UCSD-AML1 (cell line): ENCODE measurements around the gene FNDC1.
"Not testable (repeated sequence)": the region's sequence is repeated elsewhere in the genome, so short reads cannot be mapped to it uniquely, and the experiment has no call there.

ENCODE experiments used
- DNase-seq: peaks from one replicate; lab custom pipeline; 2025; ENCODE audit not compliant: unreplicated experiment; lab: John Stamatoyannopoulos, UW

FNDC1 gene

GRCh38 chr6:159255434-159255951 is 86.3 kb downstream of the FNDC1 start:
- DNase-seq: no peak

DNA sequence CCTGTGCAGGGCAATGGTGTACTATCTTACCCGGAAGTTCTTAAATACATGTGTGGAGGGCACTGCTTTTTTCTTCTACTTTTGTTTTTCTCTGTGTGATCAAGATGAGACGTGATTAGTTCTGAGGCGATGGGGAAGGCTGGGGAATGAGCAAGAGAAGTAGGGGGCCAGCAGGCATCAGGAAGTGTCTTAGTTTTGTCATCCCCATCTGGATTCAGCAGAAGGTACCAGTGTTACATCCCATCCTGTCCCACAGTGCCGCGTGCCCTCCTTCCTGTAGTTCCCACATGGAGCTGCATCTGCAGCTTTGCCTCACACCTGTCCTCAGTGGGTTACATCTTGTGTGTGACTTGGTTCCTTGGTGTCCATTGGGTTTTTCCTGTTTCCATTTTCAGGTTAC is 86.9 kb downstream of the FNDC1 start:
- DNase-seq: no peak

DNA sequence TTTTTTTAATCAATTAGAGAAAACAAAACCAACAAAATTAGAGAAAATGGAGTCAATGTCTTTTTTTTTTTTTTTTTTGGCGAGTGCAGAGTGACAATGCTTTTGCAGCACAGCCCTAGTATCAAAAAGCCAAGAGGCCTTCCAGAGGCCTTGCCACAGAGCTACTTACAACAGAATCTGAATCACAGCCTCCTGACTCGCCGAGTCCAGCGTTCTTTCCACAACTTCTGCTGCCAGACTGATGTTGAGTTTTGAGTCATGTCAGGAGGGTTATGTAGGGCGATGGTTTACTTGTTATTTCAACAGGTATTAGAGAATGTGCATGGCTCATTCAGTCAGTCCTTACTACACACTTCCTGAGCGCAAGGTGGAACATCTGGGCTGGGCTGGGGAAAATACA is 88.6 kb downstream of the FNDC1 start:
- DNase-seq: no peak

- DNase-seq: no peak
Observed at GRCh38 chr6:159259441-159260125, 90.4 kb downstream of the FNDC1 start.

- no peak for DNase-seq
Observed at GRCh38 chr6:159260208-159260607, 91.0 kb downstream of the FNDC1 start.

- no peak for DNase-seq
Observed at GRCh38 chr6:159261995-159262394, 92.8 kb downstream of the FNDC1 start.

DNA sequence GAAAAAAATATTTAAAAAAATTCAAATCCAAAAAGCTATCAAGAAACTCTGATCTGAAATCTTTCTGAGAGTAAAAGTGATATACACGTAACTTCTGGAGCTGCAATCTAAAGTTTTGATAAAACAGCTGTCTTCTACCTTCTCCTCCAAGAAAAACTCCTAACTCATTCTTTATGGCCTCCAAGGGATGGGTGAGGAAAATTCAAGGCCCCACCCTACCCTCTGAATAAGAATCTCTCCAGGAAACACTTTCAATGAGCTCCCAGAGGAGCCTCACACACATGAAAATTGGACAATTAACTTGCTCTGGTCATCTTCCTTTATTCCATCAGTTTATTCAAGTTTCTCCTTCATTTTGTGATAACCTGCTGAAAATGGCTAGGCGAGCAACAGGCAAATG is 93.4 kb downstream of the FNDC1 start:
- no peak for DNase-seq

GRCh38 chr6:159267165-159267564 is 98.0 kb downstream of the FNDC1 start:
- DNase-seq: no peak

DNA sequence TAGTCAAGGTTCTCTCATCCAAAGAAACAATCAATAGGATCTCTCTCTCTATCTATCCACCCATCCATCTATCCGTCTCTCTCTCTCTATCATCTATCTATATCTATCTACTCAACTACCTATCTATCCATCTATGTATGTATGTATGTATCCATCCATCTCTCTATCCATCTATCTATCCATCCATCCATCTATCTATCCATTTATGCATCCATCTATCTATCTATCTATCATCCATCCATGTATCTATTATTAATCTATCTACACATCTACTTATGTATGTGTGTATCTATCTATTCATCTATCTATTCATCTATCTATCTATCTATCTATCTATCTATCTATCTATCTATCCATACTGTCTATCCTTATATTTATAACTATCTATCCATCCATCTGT is 99.3 kb downstream of the FNDC1 start:
- no peak for DNase-seq

GRCh38 chr6:159271257-159271656 is 102.1 kb downstream of the FNDC1 start:
- DNase-seq: no peak

DNA sequence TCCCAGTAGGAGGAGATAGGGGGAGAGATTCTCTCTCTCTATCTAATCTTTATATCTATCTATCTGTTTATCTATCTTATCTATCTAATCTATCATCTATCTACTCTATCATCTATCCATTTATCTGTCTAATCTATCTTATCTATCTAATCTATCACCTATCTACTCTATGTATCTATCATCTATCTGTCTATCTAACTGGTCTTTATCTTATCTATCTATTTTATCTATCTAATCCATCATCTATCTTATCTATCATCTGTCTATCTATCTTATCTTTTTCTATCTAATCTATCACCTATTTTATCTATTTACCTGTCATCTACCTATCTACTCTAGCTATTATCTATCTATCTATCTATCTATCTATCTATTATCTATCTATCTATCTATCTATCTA is 109.4 kb downstream of the FNDC1 start:
- no peak for DNase-seq

DNA sequence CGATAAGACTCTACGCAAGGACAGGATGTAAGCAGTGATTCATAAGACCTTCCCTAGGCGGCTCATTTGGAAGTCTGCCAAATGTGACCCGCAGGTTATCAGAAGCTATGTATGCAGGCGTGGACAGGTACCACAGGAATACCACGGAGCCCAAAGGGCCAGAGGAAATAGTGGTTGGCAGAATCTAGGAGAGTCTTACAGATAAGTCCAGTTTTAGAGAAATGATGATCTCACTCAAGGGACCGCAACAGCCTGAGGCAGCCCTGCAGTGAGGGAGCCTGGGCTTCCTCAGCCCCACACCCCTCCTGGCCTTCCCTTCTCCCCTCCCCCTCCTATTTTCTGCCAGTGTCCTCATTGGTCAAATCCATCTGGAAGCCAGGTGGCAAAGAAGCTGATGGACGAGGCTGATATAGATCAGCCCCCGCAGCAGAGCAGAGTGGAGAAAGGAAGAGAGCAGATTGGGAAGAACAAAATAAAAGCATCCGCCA is 110.6 kb downstream of the FNDC1 start:
- DNase-seq: no peak

GRCh38 chr6:159282421-159282820 is 113.2 kb downstream of the FNDC1 start:
- DNase-seq: no peak

- not testable (repeated sequence) for DNase-seq
Observed at GRCh38 chr6:159284661-159285060, 115.5 kb downstream of the FNDC1 start.

DNA sequence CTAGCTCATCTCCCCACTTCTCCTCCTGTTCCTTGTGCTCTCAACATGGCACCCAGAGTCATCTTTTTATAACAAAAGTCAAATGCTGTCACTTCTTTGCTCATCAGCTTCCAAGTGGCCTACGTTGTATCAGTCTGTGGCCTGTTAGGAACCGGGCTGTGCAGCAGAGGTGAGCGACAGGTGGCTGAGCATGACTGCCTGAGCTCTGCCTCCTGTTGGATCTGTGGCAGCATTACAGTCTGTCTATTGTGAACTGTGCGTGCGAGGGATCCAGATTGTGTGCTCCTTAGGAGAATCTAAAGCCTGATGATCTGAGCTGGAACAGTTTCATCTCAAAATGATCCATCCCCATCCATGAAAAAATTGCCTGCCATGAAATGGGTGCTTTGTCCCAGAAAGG is 129.6 kb downstream of the FNDC1 start:
- no peak for DNase-seq

- DNase-seq: no peak
Observed at GRCh38 chr6:159299566-159299965, 130.4 kb downstream of the FNDC1 start.

DNA sequence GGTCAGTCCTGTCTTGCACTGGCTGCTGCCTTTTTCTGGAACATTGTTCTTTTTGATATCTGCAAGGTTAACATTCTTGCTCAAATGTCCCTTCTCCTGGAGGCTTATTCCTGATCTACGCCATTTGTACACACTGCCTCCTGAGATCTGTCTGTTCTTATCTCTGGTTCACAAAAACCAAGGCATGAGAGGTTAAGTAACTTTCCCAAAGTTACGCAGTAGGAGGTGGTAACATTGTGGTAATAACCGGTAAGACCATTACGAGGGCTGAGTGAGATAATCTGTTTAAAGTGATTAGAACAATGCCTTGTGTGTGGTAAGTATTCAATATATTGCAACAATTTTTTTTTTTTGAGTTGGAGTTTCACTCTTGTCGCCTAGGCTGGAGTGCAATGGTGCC is 132.1 kb downstream of the FNDC1 start:
- no peak for DNase-seq

DNA sequence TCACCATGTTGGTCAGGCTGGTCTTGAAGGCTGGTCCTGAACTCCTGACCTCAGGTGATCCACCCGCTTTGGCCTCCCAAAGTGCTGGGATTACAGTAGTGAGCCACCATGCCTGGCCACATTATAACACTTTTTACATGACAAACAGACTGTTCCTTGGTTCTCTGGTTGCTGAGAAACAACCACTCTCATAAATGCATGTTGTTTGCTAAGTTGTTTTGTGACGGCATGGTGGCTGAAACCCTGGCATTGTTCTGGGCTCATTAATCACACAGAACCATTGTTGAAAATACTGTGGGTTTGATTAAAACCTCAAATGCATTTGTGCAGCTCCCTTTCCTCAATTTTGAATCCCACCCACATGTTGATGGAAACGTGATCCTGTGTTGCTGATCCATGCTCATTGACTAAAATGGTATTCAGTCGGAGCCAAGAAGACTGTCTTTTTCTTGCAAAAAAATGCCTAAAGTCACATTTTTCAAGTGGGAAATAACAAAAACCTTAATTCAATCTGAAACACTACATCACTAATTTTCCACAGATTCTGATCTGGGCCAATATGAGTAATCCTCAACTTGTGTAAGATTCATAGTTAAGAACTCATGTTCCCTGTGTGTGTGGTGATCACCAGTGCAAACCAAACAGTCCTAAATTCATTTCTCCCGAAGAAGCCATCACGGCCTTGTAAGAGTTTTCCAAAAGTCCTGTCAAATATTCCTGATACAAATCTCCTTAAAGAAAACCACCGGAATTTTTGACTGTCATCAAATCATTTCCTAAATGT is 132.8 kb downstream of the FNDC1 start:
- DNase-seq: no peak

DNA sequence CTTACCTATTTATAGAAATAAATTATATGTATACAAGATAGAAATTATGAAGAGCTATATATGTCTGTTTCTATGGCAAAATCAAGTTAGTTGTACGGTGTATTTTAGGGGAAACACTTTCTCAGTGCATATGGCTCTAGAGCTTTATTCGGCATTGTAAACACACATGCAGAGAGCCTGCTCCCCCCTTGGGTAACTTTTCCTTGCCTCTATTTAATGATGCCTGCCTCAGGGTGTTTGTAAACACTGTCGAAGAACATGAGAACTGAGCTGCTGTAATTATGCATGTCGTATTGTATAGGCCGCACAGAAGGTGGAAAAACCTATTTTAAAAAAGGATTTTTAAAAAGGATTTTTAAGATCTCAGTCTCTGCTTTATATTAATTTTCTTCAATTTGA is 133.4 kb downstream of the FNDC1 start:
- no peak for DNase-seq

GRCh38 chr6:159303159-159303558 is 134.0 kb downstream of the FNDC1 start:
- DNase-seq: no peak

- DNase-seq: no peak
Observed at GRCh38 chr6:159303784-159304183, 134.6 kb downstream of the FNDC1 start.

- no peak for DNase-seq
Observed at GRCh38 chr6:159304641-159305040, 135.4 kb downstream of the FNDC1 start.
